Central memory CD8-positive, alpha-beta T cell (primary cell): Measurements from ENCODE around the gene BFSP2.

Source experiments
- ATAC-seq: fragments of 150-1000 bp; cut with Tn5 transposase; replicated peaks from 2 replicates; pipeline ENCODE4 v1.10.0; 2022; ENCODE audit warnings: mild to moderate bottlenecking, moderate FRiP score, moderate number of reproducible peaks; ENCODE audit not compliant: poor library complexity, severe bottlenecking; ENCODE audit errors: extremely low read depth
- DNase-seq, 2 donors: peaks; one replicate each; pipeline ENCODE4 v3.0.0; 2021; ENCODE audit warnings: low spot score in 2 of 2
- H3K27ac Mint-ChIP-seq: one replicate; pipeline ENCODE4 v1.8.0; 2022; ENCODE audit warnings: low read depth, mild to moderate bottlenecking, moderate library complexity, mixed read lengths
- H3K27me3 Mint-ChIP-seq: one replicate; pipeline ENCODE4 v1.8.0; 2022; ENCODE audit warnings: mixed read lengths
- H3K36me3 Mint-ChIP-seq: one replicate; pipeline ENCODE4 v1.8.0; 2022; ENCODE audit warnings: mild to moderate bottlenecking, moderate library complexity, mixed read lengths; ENCODE audit not compliant: insufficient read depth
- H3K4me1 Mint-ChIP-seq: one replicate; pipeline ENCODE4 v1.8.0; 2022; ENCODE audit warnings: mixed read lengths
- H3K4me3 Mint-ChIP-seq: one replicate; pipeline ENCODE4 v1.8.0; 2022; ENCODE audit warnings: mild to moderate bottlenecking, moderate library complexity, mixed read lengths
- H3K9me3 Mint-ChIP-seq: one replicate; pipeline ENCODE4 v1.8.0; 2022; ENCODE audit warnings: mixed read lengths

The BFSP2 gene

DNA sequence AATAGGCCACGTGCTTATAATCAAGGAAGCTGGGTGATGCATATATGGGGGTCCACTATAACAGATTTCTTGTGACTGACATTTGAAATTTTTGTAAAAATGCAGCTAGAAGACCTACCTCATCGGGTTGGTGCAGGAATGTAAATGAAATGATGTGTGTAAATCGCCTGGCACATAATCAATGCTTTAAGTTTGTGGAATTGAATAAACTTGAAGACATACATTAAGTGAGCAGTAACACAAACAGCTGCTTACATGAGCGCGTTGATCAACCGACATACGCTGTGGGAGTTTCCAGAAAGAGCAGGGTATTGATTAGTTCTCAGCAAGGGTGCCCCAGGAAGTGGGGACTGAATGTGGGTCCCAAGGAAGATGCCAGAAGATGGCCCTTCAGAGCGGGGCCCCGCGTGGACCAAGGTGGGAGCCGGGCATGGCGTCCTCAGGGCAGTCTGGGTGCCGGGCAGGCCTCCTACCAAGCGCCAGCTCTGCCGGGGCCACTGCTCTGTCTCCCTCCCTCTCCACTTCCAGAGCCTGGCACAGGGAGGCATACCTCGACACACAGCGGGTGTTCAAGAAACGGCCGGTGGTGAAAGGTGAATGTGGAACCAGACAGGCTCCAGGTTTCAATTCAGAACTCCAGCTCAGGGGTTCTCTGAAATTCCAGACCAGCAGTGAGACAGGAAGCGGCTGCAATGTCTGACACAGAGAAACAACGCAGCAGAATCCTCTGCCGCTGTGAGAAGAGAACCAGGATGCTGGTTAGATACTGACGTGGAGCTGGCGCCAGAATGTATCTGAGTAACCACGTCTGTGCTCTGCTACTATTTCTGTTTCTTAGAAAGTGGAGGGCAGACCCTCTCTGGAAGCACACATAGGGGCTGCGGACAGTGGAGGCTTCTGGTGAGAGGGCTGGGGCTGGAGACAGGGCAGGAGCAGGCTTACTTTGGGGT is 12.6 kb downstream of the BFSP2 start:
- no peak for ATAC-seq
- H3K27me3 Mint-ChIP-seq: peaks cover 29% of the 10 kb centered on the region
- H3K4me3 Mint-ChIP-seq: no peak overlapping the region
- H3K27ac Mint-ChIP-seq: no peak overlapping the region
- H3K36me3 Mint-ChIP-seq: peaks cover 2% of the 10 kb centered on the region
- H3K4me1 Mint-ChIP-seq: peaks cover 10% of the 10 kb centered on the region
- H3K9me3 Mint-ChIP-seq: no peaks in the 10 kb centered on the region
- no peak for DNase-seq

DNA sequence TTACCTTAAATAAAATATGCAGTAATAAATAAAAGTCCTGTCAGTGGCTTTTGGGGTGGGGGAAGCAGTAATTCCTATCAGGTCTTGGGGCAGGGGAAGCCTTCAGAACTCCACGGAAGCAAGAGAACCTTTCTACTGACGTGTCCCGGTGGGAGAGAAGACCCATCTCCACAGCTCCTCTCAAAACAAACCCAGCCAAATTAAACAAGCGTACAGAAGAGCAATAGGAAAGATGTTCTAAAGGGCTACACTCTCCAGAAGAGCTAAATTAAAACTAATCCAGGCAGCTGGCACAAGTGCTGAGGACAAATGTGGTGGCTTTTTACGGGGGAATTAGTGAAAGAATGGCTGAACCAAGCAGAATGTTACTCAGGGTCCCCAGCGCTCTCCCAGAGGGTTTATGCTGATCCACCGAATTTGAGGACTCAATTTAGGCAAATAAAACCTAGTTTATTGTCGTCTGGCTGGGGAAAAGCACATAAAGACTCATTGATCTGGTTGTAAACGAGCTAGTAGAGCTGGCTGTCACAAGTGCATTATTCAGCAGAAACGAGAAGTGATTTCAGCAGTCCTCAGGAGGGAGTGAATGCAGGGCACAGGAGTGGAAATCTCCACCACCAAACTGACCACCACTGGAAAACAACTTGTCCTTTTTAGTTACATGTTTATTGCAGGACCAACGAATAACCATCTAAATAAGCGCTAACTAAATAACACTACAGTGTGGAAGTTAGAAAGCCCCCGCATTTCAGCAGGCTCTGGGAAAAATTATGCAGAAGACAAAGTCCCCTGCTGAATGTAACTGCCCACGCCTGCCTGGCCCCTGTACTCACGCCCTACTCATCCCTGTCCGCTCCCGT is 13.5 kb downstream of the BFSP2 start:
- H3K4me3 Mint-ChIP-seq: no peak overlapping the region
- no peak overlapping the region for H3K27ac Mint-ChIP-seq
- no peaks in the 10 kb centered on the region for H3K9me3 Mint-ChIP-seq
- DNase-seq (no peak), ATAC-seq (no peak)
- H3K4me1 Mint-ChIP-seq: peaks cover 10% of the 10 kb centered on the region
- H3K36me3 Mint-ChIP-seq: peaks cover 3% of the 10 kb centered on the region
- peaks cover 22% of the 10 kb centered on the region for H3K27me3 Mint-ChIP-seq

DNA sequence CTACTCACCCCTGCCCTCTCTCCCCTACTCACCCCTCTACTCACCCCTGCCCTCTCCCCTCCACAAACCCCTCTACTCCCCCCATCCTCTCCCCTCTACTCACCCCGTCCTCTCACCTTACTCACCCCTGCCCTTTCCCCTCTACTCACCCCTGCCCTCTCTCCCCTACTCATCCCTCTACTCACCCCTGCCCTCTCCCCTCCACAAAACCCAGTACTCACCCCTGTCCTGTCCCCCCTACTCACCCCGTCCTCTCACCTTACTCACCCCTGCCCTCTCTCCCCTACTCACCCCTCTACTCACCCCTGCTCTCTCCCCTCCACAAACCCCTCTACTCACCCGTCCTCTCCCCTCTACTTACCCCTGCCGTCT is 14.2 kb downstream of the BFSP2 start:
- H3K27me3 Mint-ChIP-seq: peaks cover 16% of the 10 kb centered on the region
- no peak overlapping the region for H3K4me3 Mint-ChIP-seq
- no peak for DNase-seq
- H3K27ac Mint-ChIP-seq: no peak overlapping the region
- H3K36me3 Mint-ChIP-seq: peaks cover 3% of the 10 kb centered on the region
- ATAC-seq: no peak
- no peaks in the 10 kb centered on the region for H3K9me3 Mint-ChIP-seq
- peaks cover 10% of the 10 kb centered on the region for H3K4me1 Mint-ChIP-seq

DNA sequence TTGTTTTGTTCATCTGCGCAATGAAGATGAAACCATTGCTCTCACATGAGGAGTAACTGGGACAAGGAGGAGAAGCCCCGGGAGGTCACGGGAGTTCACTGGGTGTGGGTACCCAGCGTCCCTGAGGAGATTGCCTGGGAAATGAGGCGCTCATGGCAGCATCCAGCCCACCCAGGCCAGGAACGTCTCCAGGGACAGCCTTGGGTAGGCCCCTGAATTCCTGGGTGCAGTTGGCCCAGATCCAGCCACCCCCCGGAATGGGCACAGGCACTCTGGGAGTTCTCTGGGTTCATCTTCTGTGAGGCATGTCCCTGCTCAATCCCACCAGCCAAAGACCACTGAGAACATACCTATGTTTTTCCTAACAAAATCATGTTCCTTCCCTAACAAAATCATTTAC is 18.5 kb downstream of the BFSP2 start:
- no peak for DNase-seq
- Mint-ChIP-seq H3K9me3 (no peaks in the 10 kb centered on the region), H3K4me1 (peaks cover 2% of the 10 kb centered on the region), H3K27ac (no peak overlapping the region), H3K27me3 (peaks cover 16% of the 10 kb centered on the region), H3K36me3 (peaks cover 3% of the 10 kb centered on the region), H3K4me3 (no peak overlapping the region)
- ATAC-seq: no peak

DNA sequence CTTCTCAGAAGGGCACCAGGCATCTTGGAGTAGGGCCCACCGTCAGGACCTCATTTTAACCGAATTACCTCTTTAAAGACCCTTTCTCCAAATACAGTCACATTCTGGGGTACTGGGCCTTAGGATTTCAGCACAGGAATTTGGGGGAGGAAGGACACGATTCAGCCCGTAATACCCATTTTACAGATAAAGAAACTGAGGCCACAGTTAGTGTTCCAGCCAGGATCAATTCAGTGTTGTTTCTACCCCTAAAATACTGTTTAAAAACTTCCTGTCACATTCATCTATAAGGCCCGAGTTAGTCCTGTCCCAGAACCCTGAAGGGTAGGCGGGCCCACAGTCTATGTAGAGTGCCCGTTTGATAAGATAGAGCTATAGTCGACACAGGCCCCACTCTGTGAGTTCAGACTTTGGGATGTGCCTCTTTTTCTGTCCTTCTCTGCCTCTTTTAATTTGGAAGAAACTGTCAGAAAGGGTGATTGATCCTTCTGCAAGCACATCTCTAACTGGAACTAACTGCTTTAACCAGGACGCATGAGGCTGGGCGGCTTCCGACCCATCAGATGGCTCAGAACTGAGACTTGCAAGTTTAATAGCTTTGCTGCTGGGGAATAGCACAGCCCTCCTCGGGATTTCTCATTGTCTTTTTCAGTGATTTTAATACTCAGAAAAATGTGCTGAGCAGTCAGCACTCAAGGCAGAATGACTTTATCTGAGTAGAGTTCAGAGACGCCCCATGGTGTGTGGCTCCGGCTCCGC is 19.5 kb downstream of the BFSP2 start:
- Mint-ChIP-seq H3K4me1 (no peaks in the 10 kb centered on the region), H3K36me3 (peaks cover 3% of the 10 kb centered on the region), H3K27me3 (peaks cover 16% of the 10 kb centered on the region), H3K4me3 (no peak overlapping the region), H3K27ac (no peak overlapping the region), H3K9me3 (no peaks in the 10 kb centered on the region)
- DNase-seq: no peak
- ATAC-seq: no peak

DNA sequence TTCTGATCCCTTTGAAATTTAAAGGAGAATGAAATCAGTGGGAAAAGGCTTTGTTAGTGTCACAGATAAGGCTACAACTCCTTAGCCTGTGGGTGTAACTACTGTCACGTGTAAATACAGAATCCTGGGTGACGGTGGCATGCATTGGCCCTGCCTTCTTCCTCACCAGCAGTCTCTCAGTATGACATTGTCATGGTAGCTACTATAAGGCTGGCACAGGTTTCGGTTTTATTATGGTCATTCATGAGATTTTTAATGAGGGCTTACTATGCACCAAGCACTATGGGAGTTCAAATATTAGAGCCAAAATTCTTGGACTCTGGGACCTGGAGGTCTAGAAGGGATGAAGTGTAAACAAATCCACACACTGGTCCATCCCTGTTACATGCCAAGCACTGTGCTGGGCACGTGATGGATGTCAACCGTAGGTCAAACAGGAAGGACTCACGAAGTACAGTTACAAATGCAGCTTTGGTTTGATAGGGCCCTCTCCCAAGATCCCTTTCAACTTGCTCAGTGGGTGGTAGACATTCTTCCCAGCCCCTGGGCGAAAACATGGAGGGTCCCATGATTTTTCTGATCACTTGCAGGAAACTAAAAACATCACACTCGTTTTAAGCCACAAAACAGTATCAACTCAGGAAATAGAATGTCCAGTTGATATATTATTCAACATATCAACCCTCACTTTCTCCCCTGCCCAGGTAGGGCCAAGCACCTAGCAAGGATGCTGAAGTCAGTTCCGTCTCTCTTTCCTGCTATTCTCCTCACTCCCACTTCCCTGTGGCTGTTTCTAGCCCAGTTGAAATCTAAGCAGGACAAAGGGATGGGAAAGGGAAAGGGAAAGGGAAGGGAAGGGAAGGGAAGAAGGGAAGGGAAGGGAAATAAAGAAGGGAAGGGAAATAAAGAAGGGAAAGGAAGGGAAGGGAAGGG is 25.3 kb downstream of the BFSP2 start:
- Mint-ChIP-seq H3K9me3 (no peaks in the 10 kb centered on the region), H3K4me1 (no peaks in the 10 kb centered on the region), H3K27ac (no peak overlapping the region), H3K4me3 (no peak overlapping the region), H3K36me3 (peaks cover 2% of the 10 kb centered on the region), H3K27me3 (peaks cover 10% of the 10 kb centered on the region)
- ATAC-seq (no peak), DNase-seq (no peak)

DNA sequence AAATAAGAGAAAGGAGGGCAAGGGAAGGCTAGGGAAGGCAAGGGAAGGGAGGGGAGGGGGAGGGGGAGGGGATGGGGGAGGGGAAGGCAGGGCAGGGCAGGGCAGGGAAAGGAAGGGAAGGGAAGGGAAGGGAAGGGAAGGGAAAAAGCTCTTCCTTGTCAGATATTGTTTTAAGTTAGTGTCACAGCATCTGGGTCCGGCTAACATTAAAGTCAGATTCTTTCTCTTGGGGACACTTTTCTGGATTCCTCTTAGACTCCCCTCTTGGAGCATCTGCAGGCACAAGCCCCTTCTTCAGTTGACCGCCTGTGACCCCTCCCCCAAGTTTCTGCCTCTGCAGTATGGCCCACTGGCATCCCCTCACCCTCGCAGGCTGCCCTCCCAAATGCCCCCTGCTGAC is 26.0 kb downstream of the BFSP2 start:
- ATAC-seq (no peak), DNase-seq (no peak)
- Mint-ChIP-seq H3K9me3 (no peaks in the 10 kb centered on the region), H3K27me3 (peaks cover 3% of the 10 kb centered on the region), H3K4me1 (no peaks in the 10 kb centered on the region), H3K27ac (no peak overlapping the region), H3K4me3 (no peak overlapping the region), H3K36me3 (peaks cover 2% of the 10 kb centered on the region)

DNA sequence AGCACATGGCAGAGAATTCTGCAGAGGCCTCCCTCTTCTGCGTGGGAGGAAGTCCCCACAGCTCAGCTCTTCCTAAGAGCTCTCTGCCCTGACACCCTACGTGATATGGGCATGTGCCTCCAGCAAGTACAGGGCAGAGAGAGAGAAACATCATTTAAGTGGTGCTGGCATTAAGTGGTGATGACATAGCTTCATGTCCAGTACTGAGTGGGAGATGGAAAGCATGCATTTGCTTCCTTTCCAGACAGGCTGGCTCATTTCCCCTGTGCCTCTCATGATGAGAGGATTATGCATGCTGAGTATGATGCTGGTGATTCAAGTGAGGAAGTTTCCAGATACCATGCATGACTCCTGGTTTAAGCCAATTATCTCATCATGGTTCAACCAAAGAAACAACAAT is 26.9 kb downstream of the BFSP2 start:
- Mint-ChIP-seq H3K4me1 (no peaks in the 10 kb centered on the region), H3K27me3 (no peaks in the 10 kb centered on the region), H3K36me3 (peaks cover 2% of the 10 kb centered on the region), H3K4me3 (no peak overlapping the region), H3K27ac (no peak overlapping the region), H3K9me3 (no peaks in the 10 kb centered on the region)
- DNase-seq (no peak), ATAC-seq (no peak)

DNA sequence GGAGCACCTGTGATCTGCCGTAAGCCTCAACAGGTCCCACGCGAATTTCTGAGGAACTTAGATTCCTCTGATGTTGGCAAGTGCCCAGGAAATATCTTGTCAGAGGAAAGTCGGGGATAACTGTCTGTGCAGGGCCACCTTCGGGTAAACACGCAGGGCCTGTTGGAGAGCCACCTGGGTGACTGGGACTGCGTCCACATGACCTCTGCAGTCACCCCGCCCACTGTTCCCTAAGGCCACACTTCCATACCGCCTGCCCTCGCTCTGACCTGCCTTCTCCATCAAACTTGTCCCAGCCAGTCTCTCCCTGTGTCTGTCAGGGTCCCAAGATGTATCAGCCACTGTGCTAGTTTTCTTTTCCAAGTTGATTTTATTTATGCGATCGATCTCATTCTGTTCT is 28.7 kb downstream of the BFSP2 start:
- Mint-ChIP-seq H3K36me3 (peaks cover 2% of the 10 kb centered on the region), H3K27me3 (no peaks in the 10 kb centered on the region), H3K4me3 (no peak overlapping the region), H3K9me3 (no peaks in the 10 kb centered on the region), H3K27ac (no peak overlapping the region), H3K4me1 (no peaks in the 10 kb centered on the region)
- DNase-seq (no peak), ATAC-seq (no peak)

DNA sequence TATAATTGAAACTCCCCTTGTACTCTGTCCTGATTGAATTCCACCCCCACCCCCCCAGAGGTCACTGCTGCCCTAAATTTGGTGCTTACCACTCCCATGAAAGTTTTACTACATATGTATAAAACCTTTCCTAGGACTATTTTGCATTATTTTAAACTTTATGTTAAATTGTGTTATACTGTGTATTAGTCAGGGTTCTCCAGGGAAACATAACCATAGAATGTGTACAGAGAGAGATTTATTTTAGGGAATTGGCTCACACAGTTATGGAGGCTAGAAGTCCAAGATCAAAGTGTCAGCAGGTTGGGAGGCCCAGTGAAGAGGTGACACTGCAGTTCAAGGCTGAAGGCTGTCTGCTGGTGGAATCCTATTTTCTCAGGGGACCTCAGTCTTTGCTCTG is 29.2 kb downstream of the BFSP2 start:
- ATAC-seq (no peak), DNase-seq (no peak)
- Mint-ChIP-seq H3K9me3 (no peaks in the 10 kb centered on the region), H3K27ac (no peak overlapping the region), H3K4me3 (no peak overlapping the region), H3K4me1 (no peaks in the 10 kb centered on the region), H3K36me3 (peaks cover 2% of the 10 kb centered on the region), H3K27me3 (no peaks in the 10 kb centered on the region)

DNA sequence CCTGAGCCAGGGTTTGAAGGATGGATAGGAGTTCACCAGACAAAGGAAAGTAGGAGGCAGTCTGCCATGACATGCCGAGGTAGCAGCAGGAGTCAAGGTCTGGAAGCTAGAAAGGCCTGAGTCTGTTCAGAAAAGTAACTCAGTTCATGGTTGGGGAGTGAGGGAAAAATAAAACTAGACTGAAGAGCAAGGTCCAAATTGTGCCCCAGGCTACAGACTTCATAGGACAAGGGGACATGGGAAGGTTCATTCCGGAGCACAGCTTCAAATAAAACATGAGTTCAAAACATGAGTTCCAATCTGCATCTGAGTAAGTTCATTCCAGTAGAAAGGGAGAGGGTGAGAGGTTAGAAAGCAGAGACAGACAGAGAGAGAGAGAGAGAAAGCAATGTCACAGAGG is 39.7 kb downstream of the BFSP2 start:
- Mint-ChIP-seq H3K36me3 (peaks cover 2% of the 10 kb centered on the region), H3K4me3 (no peak overlapping the region), H3K9me3 (peaks cover 13% of the 10 kb centered on the region), H3K27ac (no peak overlapping the region), H3K27me3 (no peaks in the 10 kb centered on the region), H3K4me1 (peaks cover 25% of the 10 kb centered on the region)
- no peak for ATAC-seq
- DNase-seq: no peak

DNA sequence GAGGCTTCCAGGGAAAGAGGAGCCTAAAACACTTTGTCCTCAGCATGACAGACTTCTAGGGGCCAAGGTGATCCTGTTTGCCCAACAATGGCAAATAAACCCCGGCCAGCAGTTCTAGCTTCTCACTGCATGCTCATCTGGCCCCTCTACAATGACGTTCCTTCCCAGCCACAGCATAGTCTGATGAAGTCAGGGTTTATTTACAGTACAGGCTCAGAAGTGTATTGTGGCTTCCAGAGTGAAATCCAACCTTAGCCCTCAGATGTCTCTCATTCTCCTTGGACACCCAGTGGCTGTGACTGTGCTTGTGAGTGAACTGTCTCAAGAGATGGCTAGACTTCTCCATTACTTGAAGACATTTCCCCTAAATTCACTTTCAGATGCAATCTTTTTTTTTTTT is 40.8 kb downstream of the BFSP2 start:
- Mint-ChIP-seq H3K4me1 (peaks cover 25% of the 10 kb centered on the region), H3K4me3 (no peak overlapping the region), H3K27ac (no peak overlapping the region), H3K36me3 (peaks cover 2% of the 10 kb centered on the region), H3K9me3 (peaks cover 13% of the 10 kb centered on the region), H3K27me3 (no peaks in the 10 kb centered on the region)
- no peak for ATAC-seq
- DNase-seq: no peak
